Coronary artery (tissue), 2 donors: ENCODE data around the gene ANK3.

Source experiments
- DNase-seq: peaks from one replicate; pipeline ENCODE4 v3.0.0-alpha.2; 2017; ENCODE audit warnings: low spot score
- H3K27ac ChIP-seq, 2 donors: fragments of 200-600 bp; sonication (generic); one replicate each; pipeline ENCODE4 v1.5.1; 2016 to 2019
- H3K4me3 ChIP-seq: fragments of 200-600 bp; sonication (generic); 2 replicates; pipeline ENCODE4 v1.5.1; 2016; ENCODE audit warnings: mild to moderate bottlenecking, moderate library complexity
- CTCF ChIP-seq: fragments of 200-600 bp; sonication (generic); IDR thresholded peaks from one replicate; pipeline ENCODE4 v1.5.1; 2019; ENCODE audit warnings: antibody characterized with exemption

ANK3 gene

GRCh38 chr10:60024506-60024905 lies 365.2 kb downstream of the ANK3 start:
- Histone ChIP-seq H3K27ac (no peak overlapping the region), H3K4me3 (no peak overlapping the region)
- no peak for DNase-seq
- TF ChIP-seq CTCF, result no peak

- no peak overlapping the region for H3K27ac ChIP-seq
- no peak overlapping the region for H3K4me3 ChIP-seq
- DNase-seq, result no peak
- no peak for TF ChIP-seq CTCF
These were observed 366.4 kb downstream of the ANK3 start for GRCh38 chr10:60023155-60023877.

- no peak overlapping the region for H3K4me3 ChIP-seq
- no peak for DNase-seq
These were observed 368.3 kb downstream of the ANK3 start for GRCh38 chr10:60021361-60021760.

GRCh38 chr10:60016794-60017193 lies 372.9 kb downstream of the ANK3 start:
- DNase-seq, result no peak
- H3K4me3 ChIP-seq, result no peak overlapping the region
- H3K27ac ChIP-seq, result no peak overlapping the region
- TF ChIP-seq CTCF, result no peak

More at GRCh38 chr10:60021361-60021760, 368.3 kb downstream of the ANK3 start:
- H3K27ac ChIP-seq, result no peak overlapping the region
- no peak for TF ChIP-seq CTCF

GRCh38 chr10:60009710-60010383 lies 379.8 kb downstream of the ANK3 start:
- H3K4me3 ChIP-seq, result no peak overlapping the region
- TF ChIP-seq CTCF, result no peak
- no peak for DNase-seq
- no peak overlapping the region for H3K27ac ChIP-seq

- no peak for DNase-seq
- H3K27ac ChIP-seq, result no peak overlapping the region
- no peak for TF ChIP-seq CTCF
- H3K4me3 ChIP-seq, result no peak overlapping the region
These were observed 380.4 kb downstream of the ANK3 start for GRCh38 chr10:60009276-60009675.

GRCh38 chr10:60008816-60009215 lies 380.9 kb downstream of the ANK3 start:
- Histone ChIP-seq H3K4me3 (no peak overlapping the region), H3K27ac (no peak overlapping the region)
- no peak for DNase-seq
- TF ChIP-seq CTCF, result no peak
